Right lobe of liver (tissue), 4 donors: ENCODE measurements around the gene INPP5B.

Source experiments
- CTCF ChIP-seq, 4 donors: fragments of 200-600 bp in 3 of 4; fragments of 450-650 bp in 1 of 4; IDR thresholded peaks; one replicate each; pipeline versions ENCODE4 v1.5.1 to v1.8.0; 2016 to 2022; ENCODE audit warnings: antibody characterized with exemption in 4 of 4, mild to moderate bottlenecking in 2 of 4
- POLR2A ChIP-seq: fragments of 450-650 bp; IDR thresholded peaks from one replicate; pipeline ENCODE4 v1.6.1; 2017; ENCODE audit warnings: antibody characterized with exemption, mild to moderate bottlenecking
- donor health status: DM: no; HTN: no; CAD: no.
- donor health status: DM: no; HTN: no; CAD: no.
- donor health status: DM: no; HTN: yes; CAD: no.

- no peak for TF ChIP-seq POLR2A
- TF ChIP-seq CTCF (IDR thresholded peaks at IDR 0.05): no peak
Measured at GRCh38 chr1:37861151-37861550, 85.7 kb downstream of the INPP5B start.
